Right ventricle myocardium inferior (tissue), 1 donor: ENCODE measurements around the gene STX12. TPM values are rescaled to one million over a fixed set of nuclear protein-coding genes. Genes with fewer than 3 reads are reported as not detected.
A peak's percentile ranks its signal among the peaks of the same experiment; 100 is the strongest.
"Not testable (repeated sequence)": the region's sequence is repeated elsewhere in the genome, so short reads cannot be mapped to it uniquely, and the experiment has no call there.

Experiments
- ATAC-seq: fragments of 200-7000 bp; cut with Tn5 transposase; one replicate; pipeline ENCODE4 v1.9.1; 2020; ENCODE audit warnings: mild to moderate bottlenecking, moderate library complexity
- DNase-seq: peaks from one replicate; pipeline ENCODE4 v3.0.0; 2021; ENCODE audit errors: missing footprints
- intact Hi-C: fragments of 100-400 bp; cut with DNase I; formaldehyde crosslinking; loops from one replicate; pipeline ENCODE4 v1.11.0; 2022
- total RNA-seq: library from RNA; stranded (reverse); fragmentation: NEBNext Ultra II Directional; extraction: Animal tissue kit (Norgen Biotek cat#: 25700); gene quantifications from one replicate; pipeline ENCODE4 v1.2.1, GENCODE V29; 2021
- donor health status: DM: no; HTN: yes; CAD: no; lungs with severe emphysema.

Gene STX12
- total RNA-seq, 1 donor from 2014 or later: 24.4 TPM

- intact Hi-C loops: loop anchor here (2.0 to 10.0 kb wide), 3 partner anchors 17 to 53 kb away; partner anchors contain the start of gene FAM76A
- DNase-seq: no peak
- no peak for ATAC-seq
Observed at GRCh38 chr1:27772036-27772931, 735 bp upstream of the STX12 start.

- no peak for ATAC-seq
- no peak for DNase-seq
- intact Hi-C loops: loop anchor here (2.0 to 10.0 kb wide), 3 partner anchors 15 to 51 kb away; partner anchors contain the start of gene FAM76A
Observed at GRCh38 chr1:27773826-27774445, 917 bp downstream of the STX12 start.

GRCh38 chr1:27774654-27775053 lies 1.6 kb downstream of the STX12 start:
- ATAC-seq: no peak
- no peak for DNase-seq
- intact Hi-C loops: loop anchor here (5.0 to 10.0 kb wide), 2 partner anchors 47 to 50 kb away; partner anchors contain the start of gene FAM76A

GRCh38 chr1:27775336-27775735 lies 2.3 kb downstream of the STX12 start:
- intact Hi-C loops: loop anchor here (10.0 kb wide), 1 partner anchor 49 kb away; no protein-coding TSS in a partner anchor

GRCh38 chr1:27776276-27776675 lies 3.3 kb downstream of the STX12 start:
- DNase-seq, ATAC-seq: not testable (repeated sequence)
- intact Hi-C loops: loop anchor here (10.0 kb wide), 1 partner anchor 49 kb away; no protein-coding TSS in a partner anchor

More at GRCh38 chr1:27775336-27775735, 2.3 kb downstream of the STX12 start:
- ATAC-seq, DNase-seq: not testable (repeated sequence)

- DNase-seq (no peak), ATAC-seq (no peak)
- intact Hi-C loops: loop anchor here (10.0 kb wide), 1 partner anchor 47 kb away; no protein-coding TSS in a partner anchor
Observed at GRCh38 chr1:27778056-27778455, 5.0 kb downstream of the STX12 start.

GRCh38 chr1:27779122-27779521 lies 6.1 kb downstream of the STX12 start:
- intact Hi-C loops: loop anchor here (10.0 kb wide), 1 partner anchor 46 kb away; no protein-coding TSS in a partner anchor
- DNase-seq: no peak
- ATAC-seq: no peak

GRCh38 chr1:27782950-27783349 lies 9.9 kb downstream of the STX12 start:
- ATAC-seq (no peak), DNase-seq (no peak)
- intact Hi-C loops: no loop called here

GRCh38 chr1:27784700-27785099 lies 11.7 kb downstream of the STX12 start:
- no peak for DNase-seq
- ATAC-seq: no peak
- intact Hi-C loops: no loop called here

GRCh38 chr1:27785781-27786455 lies 12.9 kb downstream of the STX12 start:
- ATAC-seq (no peak), DNase-seq (no peak)

GRCh38 chr1:27787895-27788294 lies 14.9 kb downstream of the STX12 start:
- no peak for ATAC-seq
- no peak for DNase-seq
- intact Hi-C loops: loop anchor here (2.0 kb wide), 1 partner anchor 15 kb away; the partner anchor contains the start of gene STX12

More at GRCh38 chr1:27785781-27786455, 12.9 kb downstream of the STX12 start:
- intact Hi-C loops: no loop called here

- DNase-seq (no peak), ATAC-seq (peak; percentile 42)
- intact Hi-C loops: loop anchor here (2.0 kb wide), 1 partner anchor 17 kb away; the partner anchor contains the start of gene STX12
Observed at GRCh38 chr1:27789540-27790041, 16.6 kb downstream of the STX12 start.

GRCh38 chr1:27790270-27790669 lies 17.3 kb downstream of the STX12 start:
- ATAC-seq, intact Hi-C loops, DNase-seq: not testable (repeated sequence)

- no peak for DNase-seq
- ATAC-seq: no peak
- intact Hi-C loops: no loop called here
Observed at GRCh38 chr1:27795601-27796000, 22.6 kb downstream of the STX12 start.

- intact Hi-C loops: no loop called here
- DNase-seq (no peak), ATAC-seq (no peak)
Observed at GRCh38 chr1:27804791-27805190, 31.8 kb downstream of the STX12 start.

GRCh38 chr1:27806758-27807157 lies 33.7 kb downstream of the STX12 start:
- intact Hi-C loops: no loop called here
- no peak for DNase-seq
- no peak for ATAC-seq

GRCh38 chr1:27807385-27807784 lies 34.4 kb downstream of the STX12 start:
- intact Hi-C loops: no loop called here
- ATAC-seq: no peak
- no peak for DNase-seq

GRCh38 chr1:27808131-27808530 lies 35.1 kb downstream of the STX12 start:
- intact Hi-C loops, DNase-seq, ATAC-seq: not testable (repeated sequence)
